Measurements from ENCODE around the gene CNTNAP3B.
"Not testable (repeated sequence)": the region's sequence is repeated elsewhere in the genome, so short reads cannot be mapped to it uniquely, and the experiment has no call there.

CNTNAP3B gene

GRCh38 chr9:42129073-42129729 is at the start of gene CNTNAP3B:
CNTNAP3B (minus strand) TSS chr9:42129426; CDS start chr9:42129094, 332 bp downstream.
- not testable (repeated sequence) for DNase-seq

- not testable (repeated sequence) for DNase-seq
Observed at GRCh38 chr9:42160299-42160698, 31.1 kb upstream of the CNTNAP3B start.

GRCh38 chr9:42127056-42127841 is 2.0 kb downstream of the CNTNAP3B start:
- DNase-seq: not testable (repeated sequence)

- not testable (repeated sequence) for DNase-seq
Observed at GRCh38 chr9:42121007-42121406, 8.2 kb downstream of the CNTNAP3B start.

- not testable (repeated sequence) for DNase-seq
Observed at GRCh38 chr9:42095929-42096328, 33.3 kb downstream of the CNTNAP3B start.

- DNase-seq: not testable (repeated sequence)
Observed at GRCh38 chr9:42084559-42084952, 44.7 kb downstream of the CNTNAP3B start.

GRCh38 chr9:42083877-42084558 is 45.2 kb downstream of the CNTNAP3B start:
- not testable (repeated sequence) for DNase-seq

GRCh38 chr9:42080376-42080775 is 48.9 kb downstream of the CNTNAP3B start:
- DNase-seq: not testable (repeated sequence)

GRCh38 chr9:42074868-42075267 is 54.4 kb downstream of the CNTNAP3B start:
- DNase-seq: not testable (repeated sequence)

- DNase-seq: not testable (repeated sequence)
Observed at GRCh38 chr9:42071026-42071425, 58.2 kb downstream of the CNTNAP3B start.

- not testable (repeated sequence) for DNase-seq
Observed at GRCh38 chr9:42070035-42070799, 59.0 kb downstream of the CNTNAP3B start.

- DNase-seq: not testable (repeated sequence)
Observed at GRCh38 chr9:42053874-42054273, 75.4 kb downstream of the CNTNAP3B start.

GRCh38 chr9:42050701-42051100 is 78.5 kb downstream of the CNTNAP3B start:
- not testable (repeated sequence) for DNase-seq

- not testable (repeated sequence) for DNase-seq
Observed at GRCh38 chr9:42044422-42045010, 84.7 kb downstream of the CNTNAP3B start.

- DNase-seq: not testable (repeated sequence)
Observed at GRCh38 chr9:42033541-42033940, 95.7 kb downstream of the CNTNAP3B start.

GRCh38 chr9:42020639-42021038 is 108.6 kb downstream of the CNTNAP3B start:
- not testable (repeated sequence) for DNase-seq

- not testable (repeated sequence) for DNase-seq
Observed at GRCh38 chr9:42018220-42018922, 110.9 kb downstream of the CNTNAP3B start.

- DNase-seq: not testable (repeated sequence)
Observed at GRCh38 chr9:42014317-42014716, 114.9 kb downstream of the CNTNAP3B start.

GRCh38 chr9:41991607-41992006 is 137.6 kb downstream of the CNTNAP3B start:
- DNase-seq: not testable (repeated sequence)

GRCh38 chr9:41980271-41980670 is 149.0 kb downstream of the CNTNAP3B start:
- DNase-seq: not testable (repeated sequence)

GRCh38 chr9:41977965-41978600 is 151.1 kb downstream of the CNTNAP3B start:
- not testable (repeated sequence) for DNase-seq
